Measurements from ENCODE around the gene NCK2.
A peak's percentile ranks its signal among the peaks of the same experiment; 100 is the strongest.

NCK2 gene

DNA sequence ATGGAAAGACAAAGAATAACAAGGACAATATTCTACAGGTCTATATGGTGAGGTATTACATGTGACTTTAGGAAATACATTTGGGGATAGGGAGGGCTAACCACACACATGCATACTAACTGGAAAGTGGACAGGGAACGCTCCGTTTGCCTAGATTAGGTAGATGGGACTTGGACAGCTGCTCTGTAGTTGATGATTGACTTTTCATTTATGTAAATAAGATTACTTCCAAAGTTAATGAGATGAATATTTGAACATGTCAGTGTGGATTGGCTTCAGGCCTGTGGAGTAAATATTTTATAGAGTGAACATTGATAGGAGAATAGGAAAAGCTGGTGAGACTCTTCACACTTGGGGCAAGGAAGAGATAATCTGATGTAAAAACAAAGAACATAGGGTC lies 142.0 kb downstream of the NCK2 start:
- H3K9me3 ChIP-seq (ENCODE audit: control extremely low read depth in 1 of 5, control insufficient read depth in 4 of 5, insufficient read depth in 2 of 5, low read depth in 1 of 5, low read length in 4 of 5): peaks cover 1 to 12% (median 10%) of the 10 kb centered on the region in 5 experiments
- CTCF ChIA-PET: no interaction called here
- no peak overlapping the region for H3K27ac ChIP-seq (ENCODE audit: insufficient read depth in 1 of 2, low read depth in 1 of 2, low read length in 2 of 2, poor library complexity in 1 of 2, severe bottlenecking in 2 of 2)
- no peaks in the 10 kb centered on the region for H3K4me1 ChIP-seq (ENCODE audit: control extremely low read depth in 1 of 4, control insufficient read depth in 4 of 4, insufficient read depth in 4 of 4, low read length in 3 of 4)
- WGBS (ENCODE audit: insufficient coverage): 100% methylated on average over 2 of the region's 2 CpGs
- no peak overlapping the region for H3K4me3 ChIP-seq (ENCODE audit: control insufficient read depth in 1 of 7, extremely low read depth in 1 of 7, insufficient read depth in 4 of 7, low read depth in 2 of 7, low read length in 6 of 7)
- H3K27me3 ChIP-seq (replicated peaks in 2 of 5; ENCODE audit: control insufficient read depth in 4 of 5, insufficient read depth in 5 of 5, low read length in 4 of 5): no peaks in the 10 kb centered on the region
- no peak for DNase-seq
- H3K36me3 ChIP-seq (ENCODE audit: control insufficient read depth in 4 of 4, insufficient read depth in 4 of 4, low read length in 3 of 4): peaks cover 12 to 66% (median 31%) of the 10 kb centered on the region in 4 experiments
- POLR2A ChIA-PET: no interaction called here

DNA sequence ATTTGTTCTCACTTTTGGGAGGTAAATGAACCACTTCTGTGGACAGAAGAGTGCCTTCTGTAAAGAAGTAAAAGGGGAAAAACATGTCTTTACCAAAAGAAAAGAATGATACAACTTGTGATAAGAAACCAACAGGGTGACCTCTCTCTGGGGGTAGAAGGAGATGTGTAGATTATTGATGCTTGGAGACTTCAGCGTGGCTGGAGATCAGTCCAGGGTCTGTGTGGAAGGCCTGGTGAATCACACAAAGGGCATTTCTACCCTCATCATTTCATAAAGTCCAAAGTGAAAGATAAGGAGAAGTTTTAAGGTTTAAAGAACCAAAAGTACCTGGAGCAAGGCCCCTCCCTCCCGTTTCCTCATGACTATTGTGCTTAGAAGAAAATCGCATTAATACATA lies 142.5 kb downstream of the NCK2 start:
- Histone ChIP-seq H3K9me3 (ENCODE audit: control extremely low read depth in 1 of 5, control insufficient read depth in 4 of 5, insufficient read depth in 2 of 5, low read depth in 1 of 5, low read length in 4 of 5) (peaks cover 1 to 9% (median 8%) of the 10 kb centered on the region in 5 experiments), H3K4me3 (ENCODE audit: control insufficient read depth in 1 of 7, extremely low read depth in 1 of 7, insufficient read depth in 4 of 7, low read depth in 2 of 7, low read length in 6 of 7) (no peak overlapping the region), H3K36me3 (ENCODE audit: control insufficient read depth in 4 of 4, insufficient read depth in 4 of 4, low read length in 3 of 4) (peaks cover 11 to 60% (median 28%) of the 10 kb centered on the region in 4 experiments), H3K27ac (ENCODE audit: insufficient read depth in 1 of 2, low read depth in 1 of 2, low read length in 2 of 2, poor library complexity in 1 of 2, severe bottlenecking in 2 of 2) (no peak overlapping the region), H3K27me3 (replicated peaks in 2 of 5; ENCODE audit: control insufficient read depth in 4 of 5, insufficient read depth in 5 of 5, low read length in 4 of 5) (no peaks in the 10 kb centered on the region), H3K4me1 (ENCODE audit: control extremely low read depth in 1 of 4, control insufficient read depth in 4 of 4, insufficient read depth in 4 of 4, low read length in 3 of 4) (no peaks in the 10 kb centered on the region)
- 88% methylated on average over 1 of the region's 3 CpGs for WGBS (ENCODE audit: insufficient coverage)
- ChIA-PET POLR2A (no interaction called here), CTCF (no interaction called here)
- DNase-seq: no peak

DNA sequence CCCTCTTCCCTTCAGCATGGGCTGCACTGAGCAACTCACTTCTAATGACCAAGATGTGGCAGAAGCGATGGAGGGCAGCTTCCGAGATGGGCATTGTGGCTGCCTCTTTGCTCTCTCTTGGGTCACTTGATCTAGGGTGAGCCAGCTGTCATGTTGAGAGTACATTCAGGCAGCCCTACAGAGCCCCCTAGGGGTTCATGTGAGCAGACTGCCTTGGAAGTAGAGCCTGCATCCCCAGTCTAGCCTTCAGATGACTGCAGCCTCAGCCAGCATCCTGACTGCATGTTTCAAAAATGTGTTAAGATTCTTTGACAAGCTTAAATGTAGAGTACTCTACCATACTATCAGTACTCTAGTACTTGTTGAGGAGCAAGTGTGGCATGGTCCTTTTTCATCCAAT lies 143.9 kb downstream of the NCK2 start:
- H3K27me3 ChIP-seq (replicated peaks in 2 of 5; ENCODE audit: control insufficient read depth in 4 of 5, insufficient read depth in 5 of 5, low read length in 4 of 5): no peaks in the 10 kb centered on the region
- WGBS (ENCODE audit: insufficient coverage): 100% methylated on average over 1 of the region's 2 CpGs
- peaks cover 1 to 9% (median 8%) of the 10 kb centered on the region in 5 experiments for H3K9me3 ChIP-seq (ENCODE audit: control extremely low read depth in 1 of 5, control insufficient read depth in 4 of 5, insufficient read depth in 2 of 5, low read depth in 1 of 5, low read length in 4 of 5)
- no peaks in the 10 kb centered on the region for H3K4me1 ChIP-seq (ENCODE audit: control extremely low read depth in 1 of 4, control insufficient read depth in 4 of 4, insufficient read depth in 4 of 4, low read length in 3 of 4)
- DNase-seq: peak; percentile 4 to 26 (median 19)
- POLR2A ChIA-PET: no interaction called here
- no peak overlapping the region for H3K27ac ChIP-seq (ENCODE audit: insufficient read depth in 1 of 2, low read depth in 1 of 2, low read length in 2 of 2, poor library complexity in 1 of 2, severe bottlenecking in 2 of 2)
- H3K36me3 ChIP-seq (ENCODE audit: control insufficient read depth in 4 of 4, insufficient read depth in 4 of 4, low read length in 3 of 4): peaks cover 10 to 56% (median 26%) of the 10 kb centered on the region in 4 experiments
- H3K4me3 ChIP-seq (ENCODE audit: control insufficient read depth in 1 of 7, extremely low read depth in 1 of 7, insufficient read depth in 4 of 7, low read depth in 2 of 7, low read length in 6 of 7): no peak overlapping the region
- CTCF ChIA-PET: no interaction called here

DNA sequence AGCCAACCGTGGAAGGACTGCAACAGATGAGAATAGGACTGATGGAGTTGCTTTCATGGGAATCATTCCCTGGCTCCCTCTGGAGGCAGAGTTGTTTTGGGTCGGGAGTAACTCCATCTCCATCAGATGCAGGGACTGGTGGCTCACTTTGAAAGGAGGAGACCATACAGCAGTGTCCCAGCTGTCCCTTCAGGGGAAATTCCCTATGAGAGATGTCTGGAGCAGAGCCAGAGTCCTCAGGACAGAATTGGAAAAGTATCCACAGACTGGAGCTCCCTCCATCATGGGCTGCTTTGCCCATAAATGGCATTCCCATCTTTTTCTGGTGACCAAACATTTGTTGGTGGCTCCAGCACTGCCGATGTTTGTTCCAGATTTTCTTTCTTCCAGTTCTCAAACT lies 144.3 kb downstream of the NCK2 start:
- 72% methylated on average over 3 of the region's 3 CpGs for WGBS (ENCODE audit: insufficient coverage)
- DNase-seq: no peak
- H3K36me3 ChIP-seq (ENCODE audit: control insufficient read depth in 4 of 4, insufficient read depth in 4 of 4, low read length in 3 of 4): peaks cover 9 to 55% (median 26%) of the 10 kb centered on the region in 4 experiments
- POLR2A ChIA-PET: no interaction called here
- H3K4me3 ChIP-seq (ENCODE audit: control insufficient read depth in 1 of 7, extremely low read depth in 1 of 7, insufficient read depth in 4 of 7, low read depth in 2 of 7, low read length in 6 of 7): no peak overlapping the region
- H3K27me3 ChIP-seq (replicated peaks in 2 of 5; ENCODE audit: control insufficient read depth in 4 of 5, insufficient read depth in 5 of 5, low read length in 4 of 5): no peaks in the 10 kb centered on the region
- H3K4me1 ChIP-seq (ENCODE audit: control extremely low read depth in 1 of 4, control insufficient read depth in 4 of 4, insufficient read depth in 4 of 4, low read length in 3 of 4): no peaks in the 10 kb centered on the region
- CTCF ChIA-PET: no interaction called here
- H3K9me3 ChIP-seq (ENCODE audit: control extremely low read depth in 1 of 5, control insufficient read depth in 4 of 5, insufficient read depth in 2 of 5, low read depth in 1 of 5, low read length in 4 of 5): peaks cover 1 to 9% (median 8%) of the 10 kb centered on the region in 5 experiments
- no peak overlapping the region for H3K27ac ChIP-seq (ENCODE audit: insufficient read depth in 1 of 2, low read depth in 1 of 2, low read length in 2 of 2, poor library complexity in 1 of 2, severe bottlenecking in 2 of 2)

DNA sequence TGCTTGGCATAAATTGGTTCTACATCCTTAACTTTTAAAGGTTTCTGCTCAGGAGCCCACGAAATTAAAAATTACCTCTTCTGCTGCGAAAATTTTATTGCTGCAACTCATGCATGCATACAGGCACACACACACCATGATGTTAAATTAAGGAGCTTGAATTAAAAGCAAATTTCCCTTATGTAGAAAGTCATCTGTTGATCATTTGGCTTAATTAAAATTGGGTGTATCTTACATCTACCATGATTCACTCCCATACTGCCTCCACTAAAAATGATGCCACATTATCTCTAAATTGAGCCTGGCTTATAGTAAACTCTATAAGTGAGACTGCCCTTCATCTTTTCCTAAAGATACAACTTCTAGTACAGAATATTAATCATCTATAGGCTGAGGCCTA lies 145.4 kb downstream of the NCK2 start:
- no peak for DNase-seq
- H3K9me3 ChIP-seq (ENCODE audit: control extremely low read depth in 1 of 5, control insufficient read depth in 4 of 5, insufficient read depth in 2 of 5, low read depth in 1 of 5, low read length in 4 of 5): peaks cover 1 to 9% (median 8%) of the 10 kb centered on the region in 5 experiments
- CTCF ChIA-PET: no interaction called here
- WGBS (ENCODE audit: insufficient coverage): no CpG with 5 or more reads among the region's 2 CpGs
- H3K27ac ChIP-seq (ENCODE audit: insufficient read depth in 1 of 2, low read depth in 1 of 2, low read length in 2 of 2, poor library complexity in 1 of 2, severe bottlenecking in 2 of 2): no peak overlapping the region
- no peak overlapping the region for H3K4me3 ChIP-seq (ENCODE audit: control insufficient read depth in 1 of 7, extremely low read depth in 1 of 7, insufficient read depth in 4 of 7, low read depth in 2 of 7, low read length in 6 of 7)
- H3K27me3 ChIP-seq (replicated peaks in 2 of 5; ENCODE audit: control insufficient read depth in 4 of 5, insufficient read depth in 5 of 5, low read length in 4 of 5): no peaks in the 10 kb centered on the region
- H3K4me1 ChIP-seq (ENCODE audit: control extremely low read depth in 1 of 4, control insufficient read depth in 4 of 4, insufficient read depth in 4 of 4, low read length in 3 of 4): no peaks in the 10 kb centered on the region
- H3K36me3 ChIP-seq (ENCODE audit: control insufficient read depth in 4 of 4, insufficient read depth in 4 of 4, low read length in 3 of 4): peaks cover 16 to 58% (median 30%) of the 10 kb centered on the region in 4 experiments
- POLR2A ChIA-PET: no interaction called here

DNA sequence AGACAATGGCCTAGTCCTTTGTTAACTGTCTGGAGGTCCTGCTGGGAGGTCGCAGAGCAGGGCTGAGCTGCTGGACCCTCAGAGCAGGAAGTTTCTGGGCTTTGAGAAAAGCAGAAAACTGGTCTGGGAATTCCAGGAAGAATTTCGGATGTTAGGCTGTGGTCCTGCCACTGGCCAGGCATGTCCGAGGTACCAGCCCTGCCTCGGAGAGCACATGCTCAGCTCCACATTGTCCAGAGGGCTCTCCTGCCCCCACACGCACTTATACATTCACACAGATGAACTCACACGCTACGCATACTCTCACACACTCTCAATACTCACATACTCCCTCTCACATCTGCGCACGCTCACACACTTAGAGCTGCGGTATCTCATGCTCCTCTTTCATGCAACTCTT lies 146.1 kb downstream of the NCK2 start:
- Histone ChIP-seq H3K36me3 (ENCODE audit: control insufficient read depth in 4 of 4, insufficient read depth in 4 of 4, low read length in 3 of 4) (peaks cover 18 to 66% (median 34%) of the 10 kb centered on the region in 4 experiments), H3K9me3 (ENCODE audit: control extremely low read depth in 1 of 5, control insufficient read depth in 4 of 5, insufficient read depth in 2 of 5, low read depth in 1 of 5, low read length in 4 of 5) (peaks cover 1 to 9% (median 8%) of the 10 kb centered on the region in 5 experiments), H3K27ac (ENCODE audit: insufficient read depth in 1 of 2, low read depth in 1 of 2, low read length in 2 of 2, poor library complexity in 1 of 2, severe bottlenecking in 2 of 2) (no peak overlapping the region), H3K27me3 (replicated peaks in 2 of 5; ENCODE audit: control insufficient read depth in 4 of 5, insufficient read depth in 5 of 5, low read length in 4 of 5) (no peaks in the 10 kb centered on the region), H3K4me1 (ENCODE audit: control extremely low read depth in 1 of 4, control insufficient read depth in 4 of 4, insufficient read depth in 4 of 4, low read length in 3 of 4) (no peaks in the 10 kb centered on the region), H3K4me3 (ENCODE audit: control insufficient read depth in 1 of 7, extremely low read depth in 1 of 7, insufficient read depth in 4 of 7, low read depth in 2 of 7, low read length in 6 of 7) (no peak overlapping the region)
- WGBS (ENCODE audit: insufficient coverage): 99% methylated on average over 10 of the region's 10 CpGs
- DNase-seq: no peak
- ChIA-PET CTCF (no interaction called here), POLR2A (no interaction called here)

DNA sequence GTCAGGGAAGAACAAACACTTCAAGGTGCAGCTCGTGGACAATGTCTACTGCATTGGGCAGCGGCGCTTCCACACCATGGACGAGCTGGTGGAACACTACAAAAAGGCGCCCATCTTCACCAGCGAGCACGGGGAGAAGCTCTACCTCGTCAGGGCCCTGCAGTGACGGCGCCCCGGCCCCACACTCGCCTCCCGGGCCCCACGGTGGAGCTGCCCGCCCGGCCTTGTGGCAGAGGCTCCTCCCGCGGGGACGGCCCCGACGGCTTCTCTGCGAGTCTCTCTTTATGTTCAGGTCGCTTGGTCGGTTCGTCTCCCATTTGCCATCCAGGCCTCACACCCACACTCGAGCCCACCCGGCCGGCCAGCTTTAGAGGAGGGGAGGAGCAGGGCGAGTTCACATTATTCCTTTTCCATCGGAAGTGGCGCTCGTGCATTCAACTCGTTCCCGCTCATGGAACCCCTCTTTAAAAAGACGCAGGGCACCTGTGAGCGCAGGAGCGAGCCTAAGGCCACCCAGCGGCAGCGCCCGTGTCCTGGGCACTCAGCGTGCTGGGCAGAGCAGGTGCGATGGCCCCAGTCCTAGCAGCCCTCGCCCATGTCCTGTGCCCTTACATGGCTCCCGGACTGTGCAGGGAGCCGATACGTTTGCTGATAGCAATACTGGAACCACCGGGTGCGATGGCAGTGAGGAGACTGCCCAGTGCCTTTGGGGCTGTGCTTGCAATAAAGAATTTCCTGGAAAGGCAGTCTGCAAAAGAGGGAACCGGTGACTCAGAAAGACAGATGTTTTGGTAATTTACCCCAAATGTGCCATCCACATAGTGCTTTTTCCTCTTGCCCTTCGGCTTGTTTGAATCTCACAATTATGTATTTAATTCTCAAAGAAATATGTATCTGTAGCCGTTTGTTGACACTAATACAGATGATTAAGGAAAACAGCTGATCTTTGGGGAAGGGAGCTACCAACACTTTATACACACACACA lies 148.6 kb downstream of the NCK2 start:
- Histone ChIP-seq H3K27me3 (replicated peaks in 2 of 5; ENCODE audit: control insufficient read depth in 4 of 5, insufficient read depth in 5 of 5, low read length in 4 of 5) (no peaks in the 10 kb centered on the region), H3K4me3 (ENCODE audit: control insufficient read depth in 1 of 7, extremely low read depth in 1 of 7, insufficient read depth in 4 of 7, low read depth in 2 of 7, low read length in 6 of 7) (no peak overlapping the region), H3K36me3 (ENCODE audit: control insufficient read depth in 4 of 4, insufficient read depth in 4 of 4, low read length in 3 of 4) (peaks cover 8 to 61% (median 35%) of the 10 kb centered on the region in 4 experiments), H3K9me3 (ENCODE audit: control extremely low read depth in 1 of 5, control insufficient read depth in 4 of 5, insufficient read depth in 2 of 5, low read depth in 1 of 5, low read length in 4 of 5) (peaks cover 0 to 17% (median 9%) of the 10 kb centered on the region in 5 experiments), H3K4me1 (ENCODE audit: control extremely low read depth in 1 of 4, control insufficient read depth in 4 of 4, insufficient read depth in 4 of 4, low read length in 3 of 4) (no peaks in the 10 kb centered on the region), H3K27ac (ENCODE audit: insufficient read depth in 1 of 2, low read depth in 1 of 2, low read length in 2 of 2, poor library complexity in 1 of 2, severe bottlenecking in 2 of 2) (no peak overlapping the region)
- POLR2A ChIA-PET: no interaction called here
- 97% methylated on average over 43 of the region's 51 CpGs for WGBS (ENCODE audit: insufficient coverage)
- DNase-seq: no peak
- CTCF ChIA-PET: no interaction called here

All from common myeloid progenitor, CD34-positive (primary cell).